Liver (tissue), 9 donors: ENCODE results near the gene UBR4. TPM values are rescaled to one million over a fixed set of nuclear protein-coding genes. Genes with fewer than 3 reads are reported as not detected.

Experiments
- DNase-seq: peaks from one replicate; pipeline ENCODE4 v3.0.0-alpha.2; 2017; ENCODE audit warnings: low spot score
- H3K27ac ChIP-seq, 2 donors: one replicate each; pipeline ENCODE4 v1.7.0; 2013; ENCODE audit warnings: inconsistent platforms in 2 of 2, low read length in 2 of 2, control low read depth in 1 of 2, low read depth in 1 of 2, mild to moderate bottlenecking in 1 of 2
- H3K27me3 ChIP-seq, 4 donors: one replicate each; pipeline versions ENCODE4 v1.6.1 to v1.7.0; 2013; ENCODE audit warnings: low read length in 3 of 4, inconsistent platforms in 1 of 4, mild to moderate bottlenecking in 1 of 4, moderate library complexity in 1 of 4; ENCODE audit not compliant: control insufficient read depth in 4 of 4, insufficient read depth in 4 of 4
- H3K36me3 ChIP-seq, 4 donors: one replicate each; pipeline versions ENCODE4 v1.6.1 to v1.7.0; 2013; ENCODE audit warnings: low read length in 3 of 4, mild to moderate bottlenecking in 3 of 4, low read depth in 1 of 4, moderate library complexity in 1 of 4; ENCODE audit not compliant: control insufficient read depth in 4 of 4, insufficient read depth in 3 of 4
- H3K4me1 ChIP-seq, 4 donors: one replicate each; pipeline versions ENCODE4 v1.6.1 to v1.7.0; 2013; ENCODE audit warnings: low read length in 3 of 4, mild to moderate bottlenecking in 3 of 4, moderate library complexity in 1 of 4; ENCODE audit not compliant: control insufficient read depth in 4 of 4, insufficient read depth in 4 of 4
- H3K4me3 ChIP-seq, 3 donors: one replicate each; pipeline versions ENCODE4 v1.6.1 to v1.7.0; 2013; ENCODE audit warnings: low read length in 3 of 3, control low read depth in 1 of 3, low read depth in 1 of 3, mild to moderate bottlenecking in 1 of 3
- H3K9ac ChIP-seq, 2 donors: one replicate each; pipeline ENCODE4 v1.7.0; 2013; ENCODE audit warnings: low read length in 2 of 2, mild to moderate bottlenecking in 2 of 2, moderate library complexity in 2 of 2, control low read depth in 1 of 2, low read depth in 1 of 2
- H3K9me3 ChIP-seq, 4 donors: one replicate each; pipeline versions ENCODE4 v1.6.1 to v1.7.0; 2013; ENCODE audit warnings: low read length in 3 of 4; ENCODE audit not compliant: control insufficient read depth in 4 of 4
- ATF3 ChIP-seq: IDR thresholded peaks from 2 replicates; pipeline ENCODE4 v1.6.1; 2016; ENCODE audit warnings: antibody characterized with exemption
- CTCF ChIP-seq: fragments of 150-350 bp; IDR thresholded peaks from 2 replicates; pipeline ENCODE4 v1.5.1; 2017; ENCODE audit warnings: improper control_type of control experiment, low read depth, low read length; ENCODE audit not compliant: missing input control
- EGR1 ChIP-seq, 2 donors: IDR thresholded peaks; 2 replicates each; pipeline ENCODE4 v1.6.1; 2016 to 2018; ENCODE audit warnings: antibody characterized with exemption in 2 of 2, low read depth in 2 of 2
- FOXA1 ChIP-seq: IDR thresholded peaks from 2 replicates; pipeline ENCODE4 v1.6.1; 2016; ENCODE audit warnings: antibody characterized with exemption
- FOXA2 ChIP-seq: IDR thresholded peaks from 2 replicates; pipeline ENCODE4 v1.6.1; 2016; ENCODE audit warnings: antibody characterized with exemption
- GABPA ChIP-seq, 2 donors: IDR thresholded peaks in 1 of 2; conservative IDR thresholded peaks in 1 of 2; 2 replicates each; pipeline ENCODE4 v1.6.1; 2016; ENCODE audit warnings: antibody characterized with exemption in 2 of 2, mild to moderate bottlenecking in 1 of 2, moderate library complexity in 1 of 2
- HNF4A ChIP-seq, 2 donors: conservative IDR thresholded peaks; 2 replicates each; pipeline ENCODE4 v1.6.1; 2016; ENCODE audit warnings: antibody characterized with exemption in 2 of 2, mild to moderate bottlenecking in 2 of 2
- HNF4G ChIP-seq: IDR thresholded peaks from 2 replicates; pipeline ENCODE4 v1.6.1; 2016; ENCODE audit warnings: antibody characterized with exemption
- JUND ChIP-seq, 2 donors: IDR thresholded peaks; 2 replicates each; pipeline ENCODE4 v1.6.1; 2016; ENCODE audit warnings: antibody characterized with exemption in 2 of 2
- MAX ChIP-seq: IDR thresholded peaks from 2 replicates; pipeline ENCODE4 v1.6.1; 2016; ENCODE audit warnings: antibody characterized with exemption
- NR2F2 ChIP-seq: IDR thresholded peaks from 2 replicates; pipeline ENCODE4 v1.6.1; 2016; ENCODE audit warnings: antibody characterized with exemption
- RAD21 ChIP-seq, 2 donors: IDR thresholded peaks; 2 replicates each; pipeline ENCODE4 v1.6.1; 2016; ENCODE audit warnings: antibody characterized with exemption in 2 of 2, mild to moderate bottlenecking in 2 of 2
- REST ChIP-seq: IDR thresholded peaks from 2 replicates; pipeline ENCODE4 v1.6.1; 2016; ENCODE audit warnings: antibody characterized with exemption, mild to moderate bottlenecking
- RXRA ChIP-seq, 2 donors: IDR thresholded peaks; 2 replicates each; pipeline ENCODE4 v1.6.1; 2017 to 2018; ENCODE audit warnings: antibody characterized with exemption in 2 of 2, mild to moderate bottlenecking in 1 of 2
- SP1 ChIP-seq: IDR thresholded peaks from 2 replicates; pipeline ENCODE4 v1.6.1; 2018; ENCODE audit warnings: antibody characterized with exemption, mild to moderate bottlenecking
- TAF1 ChIP-seq: conservative IDR thresholded peaks from 2 replicates; pipeline ENCODE4 v1.6.1; 2016; ENCODE audit warnings: antibody characterized with exemption, mild to moderate bottlenecking
- ZBTB33 ChIP-seq: IDR thresholded peaks from 2 replicates; pipeline ENCODE4 v1.6.1; 2016; ENCODE audit warnings: antibody characterized with exemption
- WGBS: extraction: QIAGEN DNeasy Blood & Tissue Kit; methylation state at CpG from one replicate; pipeline ENCODE4 v1.1.7; 2013; 5-methylcytosine and 5-hydroxymethylcytosine counted together
- polyA plus RNA-seq, 2 donors: library from polyadenylated mRNA; stranded (reverse) in 1 of 2; unstranded in 1 of 2; fragments of 200-250 nt in 1 of 2; fragments of >200 nt in 1 of 2; fragmentation: Nextera tagmentation in 1 of 2; extraction: Ambion mirVana in 1 of 2; gene quantifications; one replicate each; pipeline versions ENCODE4 v1.2.1 to v1.2.3, GENCODE V29; 2013 to 2015
- total RNA-seq, 2 donors: library from RNA; depleted of rRNA; stranded (reverse); fragments of >200 nt; gene quantifications; one replicate each; pipeline ENCODE4 v1.2.3, GENCODE V29; 2014
- donor health status: healthy.
- donor health status: healthy.
- donor health status: healthy.
- donor health status: healthy.
- donor health status: healthy.

Gene UBR4
- total and polyA plus RNA-seq, 4 donors = 45.4 to 156 (median 86.9) TPM

GRCh38 chr1:19101244-19101643, 108.8 kb downstream of the UBR4 start:
- TF ChIP-seq RXRA (IDR thresholded peaks at IDR 0.05) (no peak), EGR1 (IDR thresholded peaks at IDR 0.05; ENCODE audit: low read depth in 2 of 2) (no peak), SP1 (no peak), JUND (IDR thresholded peaks at IDR 0.05) (no peak), FOXA1 (no peak), CTCF (no peak), ZBTB33 (no peak), ATF3 (no peak), HNF4A (conservative IDR thresholded peaks at IDR 0.05) (no peak), NR2F2 (no peak), FOXA2 (no peak), GABPA (IDR thresholded peaks at IDR 0.05 in 1 of 2, conservative IDR thresholded peaks at IDR 0.05 in 1 of 2) (no peak)
- 96% methylated on average over 8 of the region's 8 CpGs for WGBS

GRCh38 chr1:19100028-19100427, 110.0 kb downstream of the UBR4 start:
- 79% methylated on average over 5 of the region's 5 CpGs for WGBS

More at GRCh38 chr1:19101244-19101643, 108.8 kb downstream of the UBR4 start:
- Histone ChIP-seq H3K4me1 (no peaks in the 10 kb centered on the region), H3K4me3 (no peak overlapping the region), H3K27me3 (no peaks in the 10 kb centered on the region), H3K9me3 (no peaks in the 10 kb centered on the region), H3K9ac (no peak overlapping the region), H3K36me3 (peaks cover 31 to 93% (median 87%) of the 10 kb centered on the region in 4 donors), H3K27ac (no peak overlapping the region)
- DNase-seq = no peak

GRCh38 chr1:19096990-19097389, 113.1 kb downstream of the UBR4 start:
- H3K4me1 ChIP-seq = peaks cover 2 to 11% (median 4%) of the 10 kb centered on the region in 4 donors
- 93% methylated on average over 5 of the region's 5 CpGs for WGBS
- no peak overlapping the region for H3K27ac ChIP-seq
- H3K9me3 ChIP-seq = no peaks in the 10 kb centered on the region
- DNase-seq = no peak
- no peak overlapping the region for H3K9ac ChIP-seq
- H3K27me3 ChIP-seq = no peaks in the 10 kb centered on the region
- H3K36me3 ChIP-seq = peaks cover 39 to 98% (median 87%) of the 10 kb centered on the region in 4 donors
- H3K4me3 ChIP-seq = no peak overlapping the region
- TF ChIP-seq RAD21 (IDR thresholded peaks at IDR 0.05) = no peak
- no peak for TF ChIP-seq RXRA (IDR thresholded peaks at IDR 0.05)
- no peak for TF ChIP-seq HNF4G
- no peak for TF ChIP-seq EGR1 (IDR thresholded peaks at IDR 0.05; ENCODE audit: low read depth in 2 of 2)
- no peak for TF ChIP-seq JUND (IDR thresholded peaks at IDR 0.05)
- no peak for TF ChIP-seq MAX
- no peak for TF ChIP-seq HNF4A (conservative IDR thresholded peaks at IDR 0.05)
- TF ChIP-seq GABPA (IDR thresholded peaks at IDR 0.05 in 1 of 2, conservative IDR thresholded peaks at IDR 0.05 in 1 of 2) = no peak
- no peak for TF ChIP-seq FOXA2
- TF ChIP-seq TAF1 = no peak
- TF ChIP-seq NR2F2 = no peak
- TF ChIP-seq CTCF = no peak
- no peak for TF ChIP-seq REST
- TF ChIP-seq SP1 = no peak

More at GRCh38 chr1:19100028-19100427, 110.0 kb downstream of the UBR4 start:
- no peak overlapping the region for H3K4me3 ChIP-seq
- no peak overlapping the region for H3K9ac ChIP-seq
- H3K4me1 ChIP-seq = no peaks in the 10 kb centered on the region
- no peak for TF ChIP-seq FOXA1
- no peak overlapping the region for H3K27ac ChIP-seq
- H3K36me3 ChIP-seq = peaks cover 35 to 95% (median 85%) of the 10 kb centered on the region in 4 donors
- H3K9me3 ChIP-seq = no peaks in the 10 kb centered on the region
- H3K27me3 ChIP-seq = no peaks in the 10 kb centered on the region
- DNase-seq = no peak
